ENCODE data around the gene XBP1.
A peak's percentile ranks its signal among the peaks of the same experiment; 100 is the strongest.

The XBP1 gene

GRCh38 chr22:28774378-28774777, 26.0 kb downstream of the XBP1 start:
- no peak for TF ChIP-seq CTCF (conservative IDR thresholded peaks at IDR 0.05; ENCODE audit: control insufficient read depth, insufficient read depth, low read depth, low read length)

DNA sequence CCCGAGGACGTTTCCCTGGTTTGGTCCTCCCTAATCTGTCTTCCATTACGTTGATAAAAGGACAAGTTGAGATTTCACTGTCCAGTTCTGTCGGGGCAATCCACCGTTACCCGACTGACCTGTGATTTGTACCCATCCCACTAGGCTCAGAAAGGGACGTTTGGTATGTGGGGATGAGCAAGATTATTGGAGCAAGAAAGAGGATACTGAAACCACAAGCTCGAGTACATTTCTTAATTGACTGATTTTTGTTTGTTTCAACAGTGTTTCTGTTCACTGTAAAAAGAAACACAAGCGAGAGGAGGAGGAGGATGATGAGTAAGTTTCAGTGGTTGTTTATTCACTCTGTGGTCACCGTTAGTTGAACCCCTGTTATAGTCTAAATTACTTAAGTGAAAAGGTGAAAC, 26.9 kb downstream of the XBP1 start:
- DNase-seq (ENCODE audit: low read depth): peak; percentile 72
- TF ChIP-seq CTCF (conservative IDR thresholded peaks at IDR 0.05; ENCODE audit: control insufficient read depth, insufficient read depth, low read depth, low read length): no peak
- H3K4me3 ChIP-seq (ENCODE audit: control insufficient read depth, low read depth, low read length): peak overlapping the region; percentile 87

More at GRCh38 chr22:28774378-28774777, 26.0 kb downstream of the XBP1 start:
- DNase-seq (ENCODE audit: low read depth): no peak
- H3K4me3 ChIP-seq (ENCODE audit: control insufficient read depth, low read depth, low read length): no peak overlapping the region

- H3K4me3 ChIP-seq (ENCODE audit: control insufficient read depth, low read depth, low read length): peak within 1 kb of the TSS; percentile 87
- no peak for TF ChIP-seq CTCF (conservative IDR thresholded peaks at IDR 0.05; ENCODE audit: control insufficient read depth, insufficient read depth, low read depth, low read length)
- peak; percentile 94 for DNase-seq (ENCODE audit: low read depth)
Observed at GRCh38 chr22:28772633-28773460, 27.5 kb downstream of the XBP1 start, which contains the start of gene CCDC117. Gene CCDC117, plus strand, starts transcription at chr22:28772695. Its CDS starts 155 bp downstream, at chr22:28772850.

DNA sequence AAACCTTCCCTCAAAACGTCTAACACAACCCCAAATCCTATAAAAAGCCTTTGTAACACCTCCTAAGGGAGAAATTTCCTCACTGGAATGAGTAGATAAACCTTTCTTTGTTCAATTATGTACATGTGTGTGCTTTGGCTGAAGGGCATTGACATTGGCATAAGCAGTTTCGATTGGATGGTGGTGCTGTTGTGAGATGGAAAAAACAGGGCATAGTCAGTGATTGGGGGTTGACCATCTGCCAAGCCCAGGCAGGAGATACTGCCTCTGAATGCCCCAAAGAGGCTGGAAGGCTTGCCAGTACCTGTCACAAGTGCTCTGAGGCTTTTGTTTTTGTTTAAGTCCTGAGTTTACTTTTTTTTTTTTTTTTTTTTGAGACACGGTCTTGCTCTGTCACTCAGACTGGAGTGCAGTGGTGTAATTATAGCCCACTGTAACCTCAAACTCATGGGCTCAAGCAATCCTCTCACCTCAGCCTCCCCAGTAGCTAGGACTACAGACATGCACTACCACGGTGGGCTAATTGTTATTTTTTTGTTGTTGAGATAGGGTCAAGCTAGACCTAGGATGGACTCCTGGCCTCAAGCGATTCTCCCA, 29.1 kb downstream of the XBP1 start:
- H3K4me3 ChIP-seq (ENCODE audit: control insufficient read depth, low read depth, low read length): no peak overlapping the region
- no peak for TF ChIP-seq CTCF (conservative IDR thresholded peaks at IDR 0.05; ENCODE audit: control insufficient read depth, insufficient read depth, low read depth, low read length)
- DNase-seq (ENCODE audit: low read depth): no peak

- DNase-seq (ENCODE audit: low read depth): no peak
- TF ChIP-seq CTCF (conservative IDR thresholded peaks at IDR 0.05; ENCODE audit: control insufficient read depth, insufficient read depth, low read depth, low read length): no peak
- no peak overlapping the region for H3K4me3 ChIP-seq (ENCODE audit: control insufficient read depth, low read depth, low read length)
Observed at GRCh38 chr22:28769394-28770085, 30.8 kb downstream of the XBP1 start.

DNA sequence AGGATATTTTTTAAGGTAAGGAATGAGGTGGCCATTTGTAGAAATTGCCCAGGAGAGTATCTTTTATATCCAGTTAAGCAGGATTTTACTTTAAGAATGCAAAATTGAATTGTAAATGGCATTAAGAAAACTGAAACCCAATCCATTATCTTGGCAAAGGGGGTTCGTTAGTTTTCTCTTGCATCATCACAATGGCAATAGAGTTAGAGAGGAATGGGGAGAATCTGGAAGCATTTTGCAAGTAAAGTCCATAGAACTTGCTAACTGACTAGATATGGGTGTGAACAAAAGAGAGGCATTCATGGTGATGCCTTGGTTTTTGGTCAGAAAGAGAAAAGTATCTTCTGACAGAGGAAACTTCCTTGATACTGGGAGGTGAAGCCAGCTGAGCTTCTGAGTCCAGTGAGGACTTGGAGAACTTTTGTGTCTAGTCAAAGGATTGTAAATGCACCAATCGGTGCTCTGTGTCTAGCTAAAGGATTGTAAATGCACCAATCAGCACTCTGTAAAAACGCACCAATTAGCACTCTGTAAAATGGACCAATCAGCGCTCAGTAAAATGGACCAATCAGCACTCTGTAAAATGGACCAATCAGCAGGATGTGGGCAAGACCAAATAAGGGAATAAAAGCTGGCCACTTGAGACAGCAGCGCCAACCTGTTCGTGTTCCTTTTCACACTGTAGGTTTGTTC, 31.5 kb downstream of the XBP1 start:
- TF ChIP-seq CTCF (conservative IDR thresholded peaks at IDR 0.05; ENCODE audit: control insufficient read depth, insufficient read depth, low read depth, low read length): no peak
- no peak overlapping the region for H3K4me3 ChIP-seq (ENCODE audit: control insufficient read depth, low read depth, low read length)
- DNase-seq (ENCODE audit: low read depth): no peak

Measured in fibroblast of mammary gland (primary cell).